SK-N-SH (cell line): ENCODE data around the gene RIN3. TPM values are rescaled to one million over a fixed set of nuclear protein-coding genes. Genes with fewer than 3 reads are reported as not detected.

ENCODE experiments used
- CTCF ChIA-PET: fragments of 300-600, 350-600 bp; formaldehyde crosslinking; extraction: SDS; loops from one replicate; lab custom pipeline; 2021; lab: Yijun Ruan, JAX
- POLR2A ChIA-PET: fragments of 350-600 bp; sonication (Branson Sonifier 250); formaldehyde crosslinking; extraction: SDS; loops from one replicate; lab custom pipeline; 2020; ENCODE audit warnings: antibody characterized with exemption, inconsistent platforms; lab: Yijun Ruan, JAX
- DNase-seq: peaks from one replicate; pipeline ENCODE4 v3.0.0; 2012
- H2AFZ ChIP-seq: fragments of 200-600 bp; sonication (generic); 2 replicates; pipeline ENCODE4 v1.8.1; 2016; ENCODE audit warnings: antibody characterized with exemption, mild to moderate bottlenecking, low read depth
- H3F3A ChIP-seq: fragments of 200-600 bp; sonication (generic); replicated peaks from 2 replicates; pipeline ENCODE3; 2016; ENCODE audit warnings: antibody characterized with exemption, mild to moderate bottlenecking; ENCODE audit not compliant: insufficient read depth
- H3K27ac ChIP-seq, 2 experiments: fragments of 200-500 bp in 1 of 2; fragments of 200-600 bp in 1 of 2; sonication (Bioruptor generic) in 1 of 2; sonication (generic), shearing (Covaris generic) in 1 of 2; 2 replicates each; pipeline versions ENCODE4 v1.5.1 to v1.6.1; 2014 to 2016; ENCODE audit warnings: low read depth in 2 of 2, inconsistent platforms in 1 of 2, low read length in 1 of 2, mild to moderate bottlenecking in 1 of 2, mixed read lengths in 1 of 2
- H3K27me3 ChIP-seq: fragments of 200-600 bp; sonication (generic), shearing (Covaris generic); 2 replicates; pipeline ENCODE4 v1.6.1; 2016; ENCODE audit warnings: mixed run types; ENCODE audit not compliant: insufficient read depth
- H3K36me3 ChIP-seq, 2 experiments: fragments of 200-500 bp in 1 of 2; fragments of 200-600 bp in 1 of 2; sonication (Bioruptor generic) in 1 of 2; sonication (generic) in 1 of 2; replicated peaks in 1 of 2; 2 replicates each; pipeline versions ENCODE3 to v1.5.1; 2014 to 2016; ENCODE audit warnings: low read length in 1 of 2, mild to moderate bottlenecking in 1 of 2; ENCODE audit not compliant: insufficient read depth in 2 of 2, control insufficient read depth in 1 of 2
- H3K4me1 ChIP-seq, 2 experiments: fragments of 200-500 bp in 1 of 2; fragments of 200-600 bp in 1 of 2; sonication (Bioruptor generic) in 1 of 2; sonication (generic), shearing (Covaris generic) in 1 of 2; 2 replicates each; pipeline versions ENCODE4 v1.5.1 to v1.6.1; 2014 to 2016; ENCODE audit warnings: low read depth in 1 of 2, low read length in 1 of 2, mixed run types in 1 of 2; ENCODE audit not compliant: insufficient read depth in 2 of 2, control insufficient read depth in 1 of 2
- H3K4me2 ChIP-seq: fragments of 200-600 bp; sonication (generic), shearing (Covaris generic); 2 replicates; pipeline ENCODE4 v1.6.1; 2017; ENCODE audit warnings: mixed run types
- H3K4me3 ChIP-seq, 2 experiments: fragments of 200-500 bp in 1 of 2; fragments of 200-600 bp in 1 of 2; sonication (Bioruptor generic) in 1 of 2; sonication (generic), shearing (Covaris generic) in 1 of 2; 2 replicates each; pipeline versions ENCODE4 v1.5.1 to v1.8.1; 2014 to 2016; ENCODE audit warnings: low read depth in 2 of 2, inconsistent platforms in 1 of 2, low read length in 1 of 2, mild to moderate bottlenecking in 1 of 2, mixed read lengths in 1 of 2, moderate library complexity in 1 of 2
- H3K79me2 ChIP-seq: fragments of 200-600 bp; sonication (generic); 2 replicates; pipeline ENCODE4 v1.8.1; 2017; ENCODE audit warnings: mild to moderate bottlenecking; ENCODE audit not compliant: insufficient read depth
- H3K9ac ChIP-seq: fragments of 200-600 bp; sonication (generic); 2 replicates; pipeline ENCODE4 v1.6.1; 2017; ENCODE audit warnings: mixed run types
- H3K9me2 ChIP-seq: fragments of 200-600 bp; sonication (generic); 2 replicates; pipeline ENCODE4 v1.6.1; 2017; ENCODE audit warnings: mixed run types
- H3K9me3 ChIP-seq: fragments of 200-600 bp; sonication (generic); 2 replicates; pipeline ENCODE4 v1.6.1; 2017; ENCODE audit warnings: mixed run types, mild to moderate bottlenecking, moderate library complexity
- H4K20me1 ChIP-seq: fragments of 200-600 bp; sonication (generic); 2 replicates; pipeline ENCODE4 v1.6.1; 2017; ENCODE audit warnings: mild to moderate bottlenecking, mixed run types; ENCODE audit not compliant: insufficient read depth
- EP300 ChIP-seq, 2 experiments: IDR thresholded peaks; 2 replicates each; pipeline versions ENCODE4 v1.4.0 to v1.6.1; 2012; ENCODE audit warnings: borderline replicate concordance in 1 of 2, low read depth in 1 of 2, low read length in 1 of 2
- EZH2phosphoT487 ChIP-seq: fragments of 200-600 bp; sonication (generic); IDR thresholded peaks from 2 replicates; pipeline ENCODE4 v1.6.1; 2017; ENCODE audit warnings: low read depth, mixed run types, mild to moderate bottlenecking, antibody characterized with exemption, moderate library complexity, borderline replicate concordance
- FOSL2 ChIP-seq: IDR thresholded peaks from 2 replicates; pipeline ENCODE4 v1.4.0; 2012; ENCODE audit warnings: low read depth, mild to moderate bottlenecking, moderate library complexity, borderline replicate concordance
- FOXJ3 ChIP-seq: sonication (generic); formaldehyde crosslinking; IDR thresholded peaks from 2 replicates; pipeline ENCODE4 v1.5.1; 2020; ENCODE audit warnings: mild to moderate bottlenecking, missing genetic modification reagents
- FOXM1 ChIP-seq: IDR thresholded peaks from 2 replicates; pipeline ENCODE4 v1.4.0; 2012; ENCODE audit warnings: low read depth, mild to moderate bottlenecking
- GABPA ChIP-seq: IDR thresholded peaks from 2 replicates; pipeline ENCODE4 v1.4.0; 2012; ENCODE audit warnings: low read depth, mild to moderate bottlenecking
- GATA2 ChIP-seq: sonication (generic); formaldehyde crosslinking; IDR thresholded peaks from 2 replicates; pipeline ENCODE4 v1.5.0; 2020; ENCODE audit warnings: mild to moderate bottlenecking, missing genetic modification reagents
- JUND ChIP-seq: IDR thresholded peaks from 2 replicates; pipeline ENCODE4 v1.4.0; 2012
- MEF2A ChIP-seq: IDR thresholded peaks from 2 replicates; pipeline ENCODE4 v1.4.0; 2012; ENCODE audit warnings: low read depth, borderline replicate concordance
- MXI1 ChIP-seq: IDR thresholded peaks from 2 replicates; pipeline ENCODE4 v1.6.1; 2012; ENCODE audit warnings: mild to moderate bottlenecking, low read depth, low read length, improper control_type of control experiment
- NFIC ChIP-seq: IDR thresholded peaks from 2 replicates; pipeline ENCODE4 v1.4.0; 2012; ENCODE audit warnings: borderline replicate concordance
- NRF1 ChIP-seq: IDR thresholded peaks from 2 replicates; pipeline ENCODE4 v1.6.1; 2012; ENCODE audit warnings: low read depth, mild to moderate bottlenecking, low read length
- PBX3 ChIP-seq: IDR thresholded peaks from 2 replicates; pipeline ENCODE4; 2012
- RAD21 ChIP-seq: IDR thresholded peaks from 2 replicates; pipeline ENCODE4 v1.6.1; 2012; ENCODE audit warnings: mild to moderate bottlenecking, low read length
- RFX5 ChIP-seq: IDR thresholded peaks from 2 replicates; pipeline ENCODE4 v1.6.1; 2012; ENCODE audit warnings: mild to moderate bottlenecking, improper control_type of control experiment, low read length
- RXRA ChIP-seq: IDR thresholded peaks from 2 replicates; pipeline ENCODE4 v1.4.0; 2012; ENCODE audit warnings: low read depth, mild to moderate bottlenecking, borderline replicate concordance
- SIN3A ChIP-seq: IDR thresholded peaks from 2 replicates; pipeline ENCODE4 v1.6.1; 2012; ENCODE audit warnings: low read depth, mild to moderate bottlenecking, low read length, moderate library complexity, borderline replicate concordance
- TCF12 ChIP-seq: IDR thresholded peaks from 2 replicates; pipeline ENCODE4 v1.4.0; 2012
- YY1 ChIP-seq: IDR thresholded peaks from 2 replicates; pipeline ENCODE4 v1.4.0; 2012; ENCODE audit warnings: low read depth, mild to moderate bottlenecking
- WGBS: methylation state at CpG from one replicate; pipeline ENCODE4 v1.1.6; 2017; ENCODE audit warnings: low lambda C conversion rate; 5-methylcytosine and 5-hydroxymethylcytosine counted together
- polyA plus RNA-seq, 3 experiments: library from polyadenylated mRNA; depleted of rRNA; stranded (reverse); fragments of >200 nt; gene quantifications; 2 replicates each; pipeline ENCODE4 v1.2.3, GENCODE V29; 2012
- TF ChIP-seq, protein P1 (sequence below): IDR thresholded peaks from 2 replicates; pipeline ENCODE4 v1.4.0; 2012; ENCODE audit warnings: low read depth, borderline replicate concordance
- TF ChIP-seq, protein P2 (sequence below): IDR thresholded peaks from 2 replicates; pipeline ENCODE4 v1.4.0; 2012; ENCODE audit warnings: low read depth, borderline replicate concordance

The RIN3 gene
- polyA plus RNA-seq, 1 of the 3 experiments (the other 2 are of a cell fraction), result 12.4 TPM

DNA sequence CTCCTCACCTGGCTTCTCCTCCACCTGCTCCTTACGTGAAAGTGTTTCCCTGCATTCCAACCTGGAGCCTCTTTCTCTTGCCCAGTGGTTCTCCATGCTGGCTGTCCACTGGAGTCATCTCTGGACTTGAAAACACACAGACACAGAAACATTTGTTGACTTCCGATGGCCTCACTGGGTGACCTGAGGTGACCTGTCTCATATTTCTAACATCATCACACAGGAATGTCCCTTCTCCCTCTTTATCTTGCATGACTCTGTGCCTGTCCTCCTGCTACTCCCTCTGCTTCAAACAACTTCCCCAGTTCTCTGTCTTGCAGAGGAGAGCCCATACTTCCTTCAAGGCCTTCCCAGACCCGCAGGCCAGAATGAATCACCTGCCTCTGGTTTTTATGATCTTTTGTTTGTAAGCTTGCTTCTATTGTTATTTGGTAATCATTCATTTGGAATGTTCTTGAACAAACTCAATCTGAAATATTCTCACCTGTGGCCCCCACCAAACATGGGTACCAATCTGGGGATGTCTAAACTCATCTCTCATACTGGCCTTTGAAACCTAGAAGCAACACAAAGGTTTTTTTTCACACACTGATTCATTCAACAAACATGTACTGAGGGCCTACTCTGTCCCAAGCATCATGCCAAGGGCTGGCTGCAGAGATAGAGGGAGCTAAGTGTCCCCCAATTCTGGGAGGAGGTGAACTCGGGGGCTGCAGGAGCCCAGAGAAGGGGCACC is 9.7 kb upstream of the RIN3 start (continued):
- TF ChIP-seq NFIC (peak; percentile 31; the same call in 1 of the 2 replicates), FOXM1 (no peak), YY1 (no peak), JUND (peak; percentile 76), RAD21 (no peak), MEF2A (no peak), GATA2 (no peak), FOXJ3 (CRISPR knock-in tag) (no peak), NRF1 (no peak), MXI1 (no peak)
- TF ChIP-seq, protein P1, sequence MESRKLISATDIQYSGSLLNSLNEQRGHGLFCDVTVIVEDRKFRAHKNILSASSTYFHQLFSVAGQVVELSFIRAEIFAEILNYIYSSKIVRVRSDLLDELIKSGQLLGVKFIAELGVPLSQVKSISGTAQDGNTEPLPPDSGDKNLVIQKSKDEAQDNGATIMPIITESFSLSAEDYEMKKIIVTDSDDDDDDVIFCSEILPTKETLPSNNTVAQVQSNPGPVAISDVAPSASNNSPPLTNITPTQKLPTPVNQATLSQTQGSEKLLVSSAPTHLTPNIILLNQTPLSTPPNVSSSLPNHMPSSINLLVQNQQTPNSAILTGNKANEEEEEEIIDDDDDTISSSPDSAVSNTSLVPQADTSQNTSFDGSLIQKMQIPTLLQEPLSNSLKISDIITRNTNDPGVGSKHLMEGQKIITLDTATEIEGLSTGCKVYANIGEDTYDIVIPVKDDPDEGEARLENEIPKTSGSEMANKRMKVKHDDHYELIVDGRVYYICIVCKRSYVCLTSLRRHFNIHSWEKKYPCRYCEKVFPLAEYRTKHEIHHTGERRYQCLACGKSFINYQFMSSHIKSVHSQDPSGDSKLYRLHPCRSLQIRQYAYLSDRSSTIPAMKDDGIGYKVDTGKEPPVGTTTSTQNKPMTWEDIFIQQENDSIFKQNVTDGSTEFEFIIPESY, result no peak

DNA sequence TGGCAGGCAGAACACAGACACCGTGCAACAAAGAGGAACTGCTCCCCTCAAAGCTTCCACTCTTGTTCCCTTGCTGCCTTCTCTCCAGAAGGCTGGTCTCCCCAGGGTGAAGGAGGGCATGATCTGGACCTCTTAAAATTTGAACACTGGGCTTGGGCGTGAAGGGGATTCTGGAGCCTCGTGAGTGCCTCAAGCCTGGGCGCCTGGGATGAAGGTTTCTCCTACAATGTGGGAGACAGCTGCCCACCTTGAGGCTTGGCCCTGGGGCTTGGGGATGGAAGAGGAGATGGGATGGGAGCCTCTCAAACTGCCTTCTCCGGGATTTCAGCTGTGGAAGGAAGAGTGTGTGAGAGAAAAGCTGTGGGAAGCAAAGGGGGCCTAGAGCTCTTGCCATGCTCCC is 7.8 kb upstream of the RIN3 start:
- peaks cover 41% of the 10 kb centered on the region for H3F3A ChIP-seq
- DNase-seq, result no peak
- H3K4me2 ChIP-seq, result no peak overlapping the region
- no peak for TF ChIP-seq SIN3A
- TF ChIP-seq EZH2phosphoT487, result no peak
- TF ChIP-seq TCF12, result no peak
- no peak for TF ChIP-seq GABPA
- TF ChIP-seq RFX5, result no peak
- TF ChIP-seq MEF2A, result no peak
- TF ChIP-seq, protein P2, sequence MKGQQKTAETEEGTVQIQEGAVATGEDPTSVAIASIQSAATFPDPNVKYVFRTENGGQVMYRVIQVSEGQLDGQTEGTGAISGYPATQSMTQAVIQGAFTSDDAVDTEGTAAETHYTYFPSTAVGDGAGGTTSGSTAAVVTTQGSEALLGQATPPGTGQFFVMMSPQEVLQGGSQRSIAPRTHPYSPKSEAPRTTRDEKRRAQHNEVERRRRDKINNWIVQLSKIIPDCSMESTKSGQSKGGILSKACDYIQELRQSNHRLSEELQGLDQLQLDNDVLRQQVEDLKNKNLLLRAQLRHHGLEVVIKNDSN, result no peak
- no peak for TF ChIP-seq RXRA
- TF ChIP-seq EP300 (IDR thresholded peaks at IDR 0.05; ENCODE audit: borderline replicate concordance in 1 of 2, low read depth in 1 of 2, low read length in 1 of 2), result no peak
- no peak for TF ChIP-seq PBX3
- TF ChIP-seq, protein P1, result no peak
- no peak for TF ChIP-seq FOSL2
- TF ChIP-seq FOXJ3 (CRISPR knock-in tag), result no peak
- no peaks in the 10 kb centered on the region for H3K36me3 ChIP-seq
- no peaks in the 10 kb centered on the region for H3K27me3 ChIP-seq
- no peaks in the 10 kb centered on the region for H3K79me2 ChIP-seq
- 88% methylated on average over 5 of the region's 5 CpGs for WGBS
- CTCF ChIA-PET, result no interaction called here
- no peaks in the 10 kb centered on the region for H3K9me2 ChIP-seq
- no peak overlapping the region for H2AFZ ChIP-seq
- no peaks in the 10 kb centered on the region for H4K20me1 ChIP-seq
- no peaks in the 10 kb centered on the region for H3K9me3 ChIP-seq
- H3K4me3 ChIP-seq, result no peak overlapping the region
- H3K4me1 ChIP-seq, result peaks cover 0 to 32% of the 10 kb centered on the region in 2 experiments; a peak in 2 of 4 replicates
- no peak overlapping the region for H3K27ac ChIP-seq
- POLR2A ChIA-PET, result no interaction called here
- H3K9ac ChIP-seq, result no peak overlapping the region
